Gastroesophageal sphincter (tissue), 3 donors: ENCODE results near the gene L3MBTL1.

ENCODE experiments used
- CTCF ChIP-seq, 4 experiments: fragments of 200-600 bp in 2 of 4; fragments of 450-650 bp in 2 of 4; sonication (generic) in 1 of 4; IDR thresholded peaks; one replicate each; pipeline ENCODE4 v1.5.1; 2017 to 2019; ENCODE audit warnings: antibody characterized with exemption in 4 of 4, mild to moderate bottlenecking in 2 of 4, moderate library complexity in 2 of 4
- EP300 ChIP-seq: sonication (generic); formaldehyde crosslinking; IDR thresholded peaks from one replicate; pipeline ENCODE4 v1.6.1; 2017; ENCODE audit warnings: antibody characterized with exemption, mild to moderate bottlenecking
- POLR2A ChIP-seq, 2 donors: fragments of 450-650 bp; IDR thresholded peaks; one replicate each; pipeline ENCODE4 v1.6.1; 2017; ENCODE audit warnings: antibody characterized with exemption in 2 of 2, mild to moderate bottlenecking in 2 of 2, moderate library complexity in 1 of 2
- POLR2AphosphoS5 ChIP-seq: sonication (generic); formaldehyde crosslinking; IDR thresholded peaks from one replicate; pipeline ENCODE4 v1.6.1; 2017; ENCODE audit warnings: antibody characterized with exemption

DNA sequence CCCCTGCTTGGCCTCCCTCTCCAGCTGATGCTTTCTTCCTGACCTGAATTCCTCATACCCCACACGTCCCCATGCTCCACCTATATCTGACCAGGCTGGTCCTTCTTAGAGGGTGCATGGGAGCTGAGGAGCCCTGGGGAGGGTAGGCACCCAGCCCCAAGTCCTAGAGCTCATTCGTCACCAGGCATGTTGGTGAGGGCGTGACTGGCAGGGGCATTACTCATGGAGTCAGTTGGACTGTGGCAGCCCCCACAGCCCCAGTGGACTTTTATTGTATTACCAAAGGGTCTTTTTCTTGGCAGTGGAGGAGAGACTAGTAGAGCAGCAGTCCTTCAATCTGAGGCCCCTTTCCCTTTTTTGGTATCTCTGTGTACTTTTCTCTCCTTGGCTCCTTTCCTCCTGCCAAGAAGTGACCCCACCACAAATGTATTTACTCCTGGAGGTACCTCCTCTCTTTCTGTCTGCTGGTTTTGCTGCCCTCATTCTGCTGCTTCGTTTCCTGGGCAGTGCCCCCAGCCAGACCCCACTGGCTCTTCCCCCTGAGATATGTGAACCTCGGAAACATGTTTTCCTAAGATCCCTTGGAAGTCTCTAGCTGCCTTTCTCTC lies 40.9 kb downstream of the L3MBTL1 start:
- no peak for TF ChIP-seq CTCF (IDR thresholded peaks at IDR 0.05)
- TF ChIP-seq POLR2A (IDR thresholded peaks at IDR 0.05), result no peak
- TF ChIP-seq EP300, result no peak
- TF ChIP-seq POLR2AphosphoS5, result no peak
